ENCODE measurements around the gene IL10RB.

DNA sequence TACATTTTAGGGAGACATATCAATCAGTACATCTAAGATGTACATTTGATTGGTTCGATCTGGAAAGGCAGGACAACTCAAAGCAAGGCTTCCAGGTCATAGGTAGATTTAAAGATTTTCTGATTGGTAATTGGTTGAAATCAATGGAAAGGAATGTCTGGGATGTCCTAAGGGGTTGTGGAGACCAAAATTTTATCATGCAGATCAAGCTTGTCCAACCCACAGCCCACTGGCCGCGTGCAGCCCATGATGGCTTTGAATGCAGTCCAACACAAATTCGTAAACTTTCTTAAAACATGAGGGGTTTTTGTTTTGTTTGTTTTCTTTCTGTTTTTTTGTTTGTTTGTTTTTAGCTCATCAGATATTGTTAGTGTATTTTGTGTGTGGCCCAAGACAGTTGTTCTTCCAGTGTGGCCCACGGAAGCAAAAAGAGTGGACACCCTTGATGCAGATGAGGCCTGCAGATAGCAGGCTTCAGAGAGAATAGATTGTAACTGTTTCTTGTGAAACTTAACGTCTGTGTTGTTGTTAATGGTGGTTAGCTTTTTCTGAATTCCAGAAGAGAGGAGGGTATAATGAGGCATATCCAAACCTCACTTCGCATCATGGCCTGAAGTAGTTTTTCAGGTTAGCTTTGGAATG lies 61.7 kb downstream of the IL10RB start:
- TF ChIP-seq, protein P1, sequence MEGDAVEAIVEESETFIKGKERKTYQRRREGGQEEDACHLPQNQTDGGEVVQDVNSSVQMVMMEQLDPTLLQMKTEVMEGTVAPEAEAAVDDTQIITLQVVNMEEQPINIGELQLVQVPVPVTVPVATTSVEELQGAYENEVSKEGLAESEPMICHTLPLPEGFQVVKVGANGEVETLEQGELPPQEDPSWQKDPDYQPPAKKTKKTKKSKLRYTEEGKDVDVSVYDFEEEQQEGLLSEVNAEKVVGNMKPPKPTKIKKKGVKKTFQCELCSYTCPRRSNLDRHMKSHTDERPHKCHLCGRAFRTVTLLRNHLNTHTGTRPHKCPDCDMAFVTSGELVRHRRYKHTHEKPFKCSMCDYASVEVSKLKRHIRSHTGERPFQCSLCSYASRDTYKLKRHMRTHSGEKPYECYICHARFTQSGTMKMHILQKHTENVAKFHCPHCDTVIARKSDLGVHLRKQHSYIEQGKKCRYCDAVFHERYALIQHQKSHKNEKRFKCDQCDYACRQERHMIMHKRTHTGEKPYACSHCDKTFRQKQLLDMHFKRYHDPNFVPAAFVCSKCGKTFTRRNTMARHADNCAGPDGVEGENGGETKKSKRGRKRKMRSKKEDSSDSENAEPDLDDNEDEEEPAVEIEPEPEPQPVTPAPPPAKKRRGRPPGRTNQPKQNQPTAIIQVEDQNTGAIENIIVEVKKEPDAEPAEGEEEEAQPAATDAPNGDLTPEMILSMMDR (conservative IDR thresholded peaks at IDR 0.05 in 1 of 2, IDR thresholded peaks at IDR 0.05 in 1 of 2; ENCODE audit: extremely low read depth in 1 of 2, insufficient read depth in 1 of 2, low read depth in 1 of 2, low read length in 2 of 2), result no peak
- TF ChIP-seq EZH2 (IDR thresholded peaks at IDR 0.05; ENCODE audit: borderline replicate concordance, low read length), result no peak

All from mammary epithelial cell (primary cell).